MCF 10A (cell line): ENCODE results near the gene HECTD1. TPM values are rescaled to one million over a fixed set of nuclear protein-coding genes. Genes with fewer than 3 reads are reported as not detected.
"Not testable (repeated sequence)": the region's sequence is repeated elsewhere in the genome, so short reads cannot be mapped to it uniquely, and the experiment has no call there.

Experiments
- BruUV-seq: library from RNA; stranded (reverse); fragments of 400-500 nt; replicated peaks from 2 replicates; lab custom pipeline; 2021; lab: Mats Ljungman, UMichigan
- CTCF ChIA-PET: fragments of 300-600 bp; sonication (Branson Sonifier 250); formaldehyde crosslinking; extraction: SDS; loops from one replicate; lab custom pipeline; 2021; ENCODE audit warnings: antibody characterized with exemption, inconsistent platforms; lab: Yijun Ruan, JAX
- POLR2A ChIA-PET: fragments of 300-600, 350-650 bp; sonication (Branson Sonifier 250); formaldehyde crosslinking; extraction: SDS; loops from one replicate; lab custom pipeline; 2020; ENCODE audit warnings: antibody characterized with exemption, inconsistent platforms; lab: Yijun Ruan, JAX
- DNase-seq: peaks from one replicate; pipeline ENCODE4 v3.0.0-alpha.2; 2018; ENCODE audit not compliant: unreplicated experiment
- H3K27ac Mint-ChIP-seq: one replicate; pipeline ENCODE4 v1.8.0; 2022; ENCODE audit warnings: mild to moderate bottlenecking, low read depth, mixed read lengths; ENCODE audit not compliant: unreplicated experiment
- H3K27me3 Mint-ChIP-seq: one replicate; pipeline ENCODE4 v1.8.0; 2022; ENCODE audit warnings: mixed read lengths; ENCODE audit not compliant: insufficient read depth, unreplicated experiment
- H3K36me3 Mint-ChIP-seq: one replicate; pipeline ENCODE4 v1.8.0; 2022; ENCODE audit warnings: mild to moderate bottlenecking, moderate library complexity, mixed read lengths; ENCODE audit not compliant: insufficient read depth, unreplicated experiment
- H3K4me1 Mint-ChIP-seq: one replicate; pipeline ENCODE4 v1.8.0; 2022; ENCODE audit warnings: mixed read lengths; ENCODE audit not compliant: insufficient read depth, unreplicated experiment
- H3K4me3 Mint-ChIP-seq: one replicate; pipeline ENCODE4 v1.8.0; 2022; ENCODE audit warnings: mild to moderate bottlenecking, moderate library complexity, mixed read lengths; ENCODE audit not compliant: unreplicated experiment
- H3K9me3 Mint-ChIP-seq: one replicate; pipeline ENCODE4 v1.8.0; 2022; ENCODE audit warnings: mixed read lengths; ENCODE audit not compliant: unreplicated experiment
- CTCF ChIP-seq: fragments of 200-600 bp; IDR thresholded peaks from one replicate; pipeline ENCODE4 v1.8.0; 2022; ENCODE audit warnings: antibody characterized with exemption, mild to moderate bottlenecking; ENCODE audit not compliant: unreplicated experiment
- intact Hi-C: fragments of 100-400 bp; cut with micrococcal nuclease; formaldehyde crosslinking; loops from 2 replicates; pipeline ENCODE4 v1.14.1; 2022
- total RNA-seq: library from RNA; stranded (reverse); gene quantifications from 2 replicates; pipeline ENCODE4 v1.2.3, GENCODE V29; 2022

Gene HECTD1
- total RNA-seq, 1 experiment from 2014 or later, result 122 TPM

GRCh38 chr14:31059152-31059924 lies 148.3 kb downstream of the HECTD1 start:
- POLR2A ChIA-PET, result interaction anchor here (0.8 to 8.9 kb wide), 8 partner anchors 11 to 79 kb away, joined by 3 to 128 read pairs (median 4); partner anchors contain the start of genes AP4S1 and STRN3
- BruUV-seq, result TSS peak; percentile 73
- Mint-ChIP-seq H3K36me3 (peaks cover 4% of the 10 kb centered on the region), H3K9me3 (no peaks in the 10 kb centered on the region), H3K27me3 (no peaks in the 10 kb centered on the region), H3K27ac (peak overlapping the region; percentile 70), H3K4me1 (peaks cover 26% of the 10 kb centered on the region), H3K4me3 (no peak overlapping the region)
- TF ChIP-seq CTCF, result no peak
- CTCF ChIA-PET, result interaction anchor here (0.5 to 2.9 kb wide), 10 partner anchors 11 to 1455 kb away, joined by 3 to 14 read pairs (median 4); no protein-coding TSS in a partner anchor
- peak; percentile 82 for DNase-seq
- intact Hi-C loops, result no loop called here

- no peaks in the 10 kb centered on the region for H3K27me3 Mint-ChIP-seq
- ChIA-PET POLR2A (interaction anchor here (0.6 to 8.9 kb wide), 10 partner anchors 8 to 280 kb away, joined by 3 to 128 read pairs (median 4); partner anchors contain the start of genes AP4S1 and STRN3), CTCF (interaction anchor here (0.5 to 2.9 kb wide), 8 partner anchors 14 to 1456 kb away, joined by 3 to 13 read pairs (median 4); no protein-coding TSS in a partner anchor)
- peaks cover 4% of the 10 kb centered on the region for H3K36me3 Mint-ChIP-seq
- BruUV-seq, result no TSS peak
- no peak for TF ChIP-seq CTCF
- H3K4me1 Mint-ChIP-seq, result peaks cover 26% of the 10 kb centered on the region
- H3K27ac Mint-ChIP-seq, result peak overlapping the region; percentile 70
- no peak for DNase-seq
- no peak overlapping the region for H3K4me3 Mint-ChIP-seq
- H3K9me3 Mint-ChIP-seq, result no peaks in the 10 kb centered on the region
- intact Hi-C loops, result no loop called here
These were observed 149.8 kb downstream of the HECTD1 start for GRCh38 chr14:31057701-31058364.

DNA sequence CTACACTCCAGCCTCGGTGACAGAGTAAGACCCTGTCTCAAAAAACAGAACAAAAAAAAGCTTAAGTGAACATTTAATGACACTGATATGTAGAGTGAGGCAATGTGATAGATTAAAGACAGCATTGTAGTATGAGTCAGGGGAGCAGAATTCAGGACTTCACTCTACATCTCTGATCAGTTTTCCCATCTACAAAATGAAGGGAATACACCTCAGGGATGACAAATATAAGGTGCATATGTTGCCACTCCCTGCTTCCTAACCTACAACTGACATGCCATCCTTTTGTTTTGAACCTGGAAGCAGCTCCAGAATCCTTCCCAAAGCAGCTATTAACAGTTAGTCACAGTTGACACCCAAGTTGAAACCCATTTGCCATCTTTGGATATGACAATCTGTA lies 150.6 kb downstream of the HECTD1 start:
- H3K9me3 Mint-ChIP-seq, result no peaks in the 10 kb centered on the region
- H3K27ac Mint-ChIP-seq, result no peak overlapping the region
- peaks cover 26% of the 10 kb centered on the region for H3K4me1 Mint-ChIP-seq
- DNase-seq, result no peak
- no peak overlapping the region for H3K4me3 Mint-ChIP-seq
- CTCF ChIA-PET, result interaction anchor here (0.6 to 1.6 kb wide), 5 partner anchors 13 to 76 kb away, joined by 3 to 6 read pairs (median 3); no protein-coding TSS in a partner anchor
- no peaks in the 10 kb centered on the region for H3K27me3 Mint-ChIP-seq
- TF ChIP-seq CTCF, result no peak
- no TSS peak for BruUV-seq
- POLR2A ChIA-PET, result interaction anchor here (1.1 to 8.9 kb wide), 7 partner anchors 9 to 61 kb away, joined by 3 to 128 read pairs (median 4); partner anchors contain the start of genes AP4S1 and STRN3
- H3K36me3 Mint-ChIP-seq, result peaks cover 4% of the 10 kb centered on the region
- intact Hi-C loops, result no loop called here

DNA sequence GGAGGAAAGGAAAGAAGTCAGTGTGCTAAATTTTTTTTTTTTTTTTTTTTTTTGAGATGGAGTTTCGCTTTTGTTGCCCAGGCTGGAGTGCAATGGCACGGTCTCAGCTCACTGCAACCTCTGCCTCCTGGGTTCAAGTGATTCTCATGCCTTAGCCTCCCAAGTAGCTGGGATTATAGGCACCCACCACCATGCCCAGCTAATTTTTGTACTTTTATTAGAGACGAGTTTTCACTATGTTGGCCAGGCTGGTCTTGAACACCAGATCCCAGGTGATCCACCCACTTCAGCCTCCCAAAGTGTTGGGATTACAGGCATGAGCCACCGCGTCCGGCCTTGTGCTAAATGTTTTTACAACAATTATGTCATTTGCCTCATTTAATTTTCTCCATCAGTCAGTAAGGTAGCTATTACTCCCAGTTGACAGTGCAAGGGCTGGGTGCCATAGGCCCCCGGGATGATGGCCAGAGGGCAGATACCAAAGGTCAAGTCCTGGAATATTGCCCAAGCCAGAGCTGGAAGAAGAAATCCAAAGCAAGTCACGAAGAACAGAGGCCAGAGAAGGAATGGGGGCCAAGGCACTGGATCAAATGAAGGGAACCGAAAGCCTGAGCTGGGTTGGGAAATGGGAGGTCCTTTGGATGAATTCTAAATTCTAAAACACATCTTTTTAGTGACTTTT lies 154.5 kb downstream of the HECTD1 start:
- intact Hi-C loops, H3K36me3 Mint-ChIP-seq, BruUV-seq, H3K27me3 Mint-ChIP-seq, H3K9me3 Mint-ChIP-seq, DNase-seq, H3K4me3 Mint-ChIP-seq, H3K27ac Mint-ChIP-seq: not testable (repeated sequence)
- POLR2A ChIA-PET, result interaction anchor here (0.6 to 8.9 kb wide), 3 partner anchors 10 to 1156 kb away, joined by 4 to 128 read pairs (median 4); partner anchors contain the start of genes AP4S1 and STRN3
- CTCF ChIA-PET, result interaction anchor here (0.5 to 0.6 kb wide), 3 partner anchors 24 to 49 kb away, joined by 3 read pairs; partner anchors contain the start of gene AP4S1
- peaks cover 15% of the 10 kb centered on the region for H3K4me1 Mint-ChIP-seq
